HepG2 (cell line): ENCODE results near the gene BEAN1. TPM values are rescaled to one million over a fixed set of nuclear protein-coding genes. Genes with fewer than 3 reads are reported as not detected.

Source experiments
- AKNA ChIP-seq: sonication (generic); formaldehyde crosslinking; IDR thresholded peaks from 2 replicates; pipeline ENCODE4 v1.4.0; 2020; ENCODE audit warnings: missing genetic modification reagents, borderline replicate concordance
- ARID2 ChIP-seq: sonication (generic); formaldehyde crosslinking; IDR thresholded peaks from 2 replicates; pipeline ENCODE4 v1.8.1; 2022; ENCODE audit warnings: mild to moderate bottlenecking, missing genetic modification reagents, borderline replicate concordance
- HIVEP1 ChIP-seq: sonication (generic); formaldehyde crosslinking; IDR thresholded peaks from 2 replicates; pipeline ENCODE4 v1.4.0; 2020; ENCODE audit warnings: mild to moderate bottlenecking, missing genetic modification reagents
- HNRNPLL ChIP-seq: fragments of 200-400 bp; formaldehyde crosslinking; IDR thresholded peaks from 2 replicates; pipeline ENCODE4 v1.6.1; 2017; ENCODE audit warnings: mild to moderate bottlenecking, low read depth, low read length; ENCODE audit not compliant: poor library complexity, severe bottlenecking
- JUND ChIP-seq: sonication (generic); formaldehyde crosslinking; IDR thresholded peaks from 2 replicates; pipeline ENCODE4 v1.8.0; 2022; ENCODE audit warnings: mild to moderate bottlenecking, missing genetic modification reagents
- KLF9 ChIP-seq: IDR thresholded peaks from 2 replicates; pipeline ENCODE4 v1.6.1; 2016; ENCODE audit warnings: low read depth
- NFAT5 ChIP-seq: sonication (generic); formaldehyde crosslinking; IDR thresholded peaks from 2 replicates; pipeline ENCODE4 v1.4.0; 2020; ENCODE audit warnings: missing genetic modification reagents
- TCF7L2 ChIP-seq: IDR thresholded peaks from 2 replicates; pipeline ENCODE4 v1.6.1; 2011; ENCODE audit warnings: mild to moderate bottlenecking, low read depth, low read length, moderate library complexity
- TOPORS ChIP-seq: sonication (generic); formaldehyde crosslinking; IDR thresholded peaks from 2 replicates; pipeline ENCODE4 v1.8.0; 2023; ENCODE audit warnings: mild to moderate bottlenecking, missing genetic modification reagents
- ZFYVE20 ChIP-seq: sonication (generic); formaldehyde crosslinking; IDR thresholded peaks from 2 replicates; pipeline ENCODE4 v1.8.0; 2023; ENCODE audit warnings: low read depth, mild to moderate bottlenecking, moderate library complexity, missing genetic modification reagents, borderline replicate concordance
- ZIK1 ChIP-seq: sonication (generic); formaldehyde crosslinking; IDR thresholded peaks from 2 replicates; pipeline ENCODE4 v1.5.0; 2020; ENCODE audit warnings: mild to moderate bottlenecking, low read depth, missing genetic modification reagents, borderline replicate concordance
- ZKSCAN8 ChIP-seq: IDR thresholded peaks from 2 replicates; pipeline ENCODE4 v1.6.1; 2016; ENCODE audit warnings: borderline replicate concordance, missing genetic modification reagents, missing compliant biosample characterization
- ZNF230 ChIP-seq: sonication (generic); formaldehyde crosslinking; IDR thresholded peaks from 2 replicates; pipeline ENCODE4 v1.4.0; 2020; ENCODE audit warnings: mild to moderate bottlenecking, missing genetic modification reagents
- ZNF354B ChIP-seq: sonication (generic); formaldehyde crosslinking; IDR thresholded peaks from 2 replicates; pipeline ENCODE4 v1.8.0; 2022; ENCODE audit warnings: mild to moderate bottlenecking, missing genetic modification reagents
- ZNF383 ChIP-seq: sonication (generic); formaldehyde crosslinking; IDR thresholded peaks from 2 replicates; pipeline ENCODE4 v1.4.0; 2020; ENCODE audit warnings: missing genetic modification reagents, mild to moderate bottlenecking, borderline replicate concordance
- ZNF800 ChIP-seq: sonication (generic); formaldehyde crosslinking; IDR thresholded peaks from 2 replicates; pipeline ENCODE4 v1.4.0; 2020; ENCODE audit warnings: missing genetic modification reagents
- ZSCAN31 ChIP-seq: sonication (generic); formaldehyde crosslinking; IDR thresholded peaks from 2 replicates; pipeline ENCODE4 v1.5.0; 2020; ENCODE audit warnings: low read depth, mild to moderate bottlenecking, missing genetic modification reagents
- polyA plus RNA-seq, 8 experiments: library from polyadenylated mRNA; depleted of rRNA in 3 of 8; stranded (reverse) in 7 of 8; unstranded in 1 of 8; fragments of >200 nt; fragmentation: Illumina TruSeq in 4 of 8; extraction: Trizol in 4 of 8; gene quantifications; 2 replicates each; pipeline versions ENCODE4 v1.2.1 to v1.2.3, GENCODE V29; 2011 to 2016; ENCODE audit warnings: low read depth in 4 of 8, missing spikeins in 1 of 8, mixed read lengths in 1 of 8; ENCODE audit not compliant: insufficient read depth in 1 of 8
- total RNA-seq, 5 experiments: library from RNA; depleted of rRNA; stranded (reverse); fragments of >200 nt; fragmentation: Illumina TruSeq; extraction: Trizol; gene quantifications; 2 replicates each; pipeline ENCODE4 v1.2.3, GENCODE V29; 2016; ENCODE audit warnings: low read depth in 1 of 5

BEAN1 gene
- total and polyA plus RNA-seq, 2 of the 13 experiments (the other 11 are each of a cell fraction or from before 2014, with no cell fraction given) = 0.53 to 1.4 TPM

GRCh38 chr16:66434619-66435430 lies 7.7 kb downstream of the BEAN1 start (continued):
- no peak for TF ChIP-seq ZNF230
- no peak for TF ChIP-seq ARID2 (CRISPR knock-in tag)
- no peak for TF ChIP-seq ZNF354B (CRISPR knock-in tag)
- TF ChIP-seq TCF7L2 = no peak
- TF ChIP-seq AKNA = no peak
- TF ChIP-seq ZFYVE20 (CRISPR knock-in tag) = no peak
- no peak for TF ChIP-seq KLF9
- TF ChIP-seq HNRNPLL = no peak
- TF ChIP-seq TOPORS (CRISPR knock-in tag) = no peak
- TF ChIP-seq NFAT5 = peak; percentile 66; the same call in 1 of the 2 replicates
- no peak for TF ChIP-seq JUND
- TF ChIP-seq ZNF383 (CRISPR knock-in tag) = no peak
- no peak for TF ChIP-seq ZNF800 (CRISPR knock-in tag)
- peak; percentile 54; the same call in 1 of the 2 replicates for TF ChIP-seq HIVEP1 (CRISPR knock-in tag)
- peak; percentile 15; the same call in 1 of the 2 replicates for TF ChIP-seq ZKSCAN8 (CRISPR knock-in tag)
- no peak for TF ChIP-seq ZSCAN31 (CRISPR knock-in tag)
- no peak for TF ChIP-seq ZIK1 (CRISPR knock-in tag)
